ENCODE results near the gene DDX56. TPM values are rescaled to one million over a fixed set of nuclear protein-coding genes. Genes with fewer than 3 reads are reported as not detected.

The DDX56 gene
- total RNA-seq, 1 experiment from 2014 or later, result 83.1 TPM

- H3K27ac Mint-ChIP-seq, result no peak overlapping the region
- H3K4me3 Mint-ChIP-seq, result no peak overlapping the region
- no peak for ATAC-seq
- no peak for DNase-seq (ENCODE audit: low spot score)
- ChIA-PET CTCF (interaction anchor here (0.6 to 1.7 kb wide), 12 partner anchors 9 to 394 kb away, joined by 3 to 32 read pairs (median 6); partner anchors contain the start of gene DDX56), POLR2A (no interaction called here)
- TF ChIP-seq ZNF512 (CRISPR knock-in tag; IDR thresholded peaks at IDR 0.05; ENCODE audit: borderline replicate concordance), result 0 out of 2 replicates have a peak, but pooled peaks have one; percentile 69
- no peak for TF ChIP-seq SMAD3 (CRISPR knock-in tag; IDR thresholded peaks at IDR 0.05; ENCODE audit: borderline replicate concordance)
- no peak for TF ChIP-seq ELF4 (CRISPR knock-in tag; IDR thresholded peaks at IDR 0.05; ENCODE audit: low read depth)
- TF ChIP-seq ZNF532 (CRISPR knock-in tag; IDR thresholded peaks at IDR 0.05; ENCODE audit: borderline replicate concordance), result no peak
- TF ChIP-seq ARID4B (CRISPR knock-in tag; IDR thresholded peaks at IDR 0.05; ENCODE audit: borderline replicate concordance), result no peak
- no peaks in the 10 kb centered on the region for H3K36me3 Mint-ChIP-seq
- no peaks in the 10 kb centered on the region for H3K9me3 Mint-ChIP-seq
- H3K4me1 Mint-ChIP-seq, result no peaks in the 10 kb centered on the region
- no peaks in the 10 kb centered on the region; the same call in 1 of the 2 replicates for H3K27me3 Mint-ChIP-seq (ENCODE audit: low read depth)
Observed at GRCh38 chr7:44535348-44536064, 38.2 kb downstream of the DDX56 start.

GRCh38 chr7:44534501-44534900 is 39.2 kb downstream of the DDX56 start:
- no peak overlapping the region for H3K27ac Mint-ChIP-seq
- TF ChIP-seq PRRX2 (CRISPR knock-in tag; IDR thresholded peaks at IDR 0.05) (no peak), CTCF (IDR thresholded peaks at IDR 0.05) (peak; percentile 75), ZNF423 (CRISPR knock-in tag; IDR thresholded peaks at IDR 0.05) (peak; percentile 14; the same call in 1 of the 2 replicates)
- ATAC-seq (peak; percentile 99), DNase-seq (ENCODE audit: low spot score) (peak; percentile 79)
- no peaks in the 10 kb centered on the region for H3K4me1 Mint-ChIP-seq
- H3K9me3 Mint-ChIP-seq, result no peaks in the 10 kb centered on the region
- ChIA-PET POLR2A (interaction anchor here (1.0 kb wide), 1 partner anchor 39 kb away, joined by 3 read pairs; the partner anchor contains the start of gene DDX56), CTCF (interaction anchor here (0.6 to 1.7 kb wide), 51 partner anchors 8 to 490 kb away, joined by 3 to 32 read pairs (median 4); partner anchors contain the start of genes DBNL, DDX56, NUDCD3 and TMED4)
- H3K36me3 Mint-ChIP-seq, result no peaks in the 10 kb centered on the region
- H3K27me3 Mint-ChIP-seq (ENCODE audit: low read depth), result no peaks in the 10 kb centered on the region; the same call in 1 of the 2 replicates
- H3K4me3 Mint-ChIP-seq, result no peak overlapping the region

All from WTC11 (cell line).